Measurements from ENCODE around the gene CGA. TPM values are rescaled to one million over a fixed set of nuclear protein-coding genes. Genes with fewer than 3 reads are reported as not detected.

Gene CGA
- total and polyA plus RNA-seq, 8 donors: not detected

DNA sequence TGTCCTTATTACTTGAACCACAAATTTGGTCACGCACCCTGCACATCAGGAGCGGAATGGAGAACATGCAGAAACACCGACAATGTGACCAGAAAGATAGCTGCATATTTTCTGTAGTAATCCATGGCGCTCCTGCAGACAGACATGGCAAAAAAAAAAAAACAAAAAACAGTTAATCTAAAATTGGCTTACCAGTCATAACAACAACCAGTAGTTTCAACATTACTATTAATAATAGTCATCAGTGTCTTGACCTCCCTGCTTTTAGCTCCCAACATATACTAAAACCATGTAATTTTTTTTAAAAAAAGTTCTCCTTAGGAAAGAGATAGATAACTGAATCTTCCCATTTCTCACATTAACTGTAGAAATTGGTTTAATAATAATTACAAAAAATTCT is 6.8 kb downstream of the CGA start:
- TF ChIP-seq, protein P1, sequence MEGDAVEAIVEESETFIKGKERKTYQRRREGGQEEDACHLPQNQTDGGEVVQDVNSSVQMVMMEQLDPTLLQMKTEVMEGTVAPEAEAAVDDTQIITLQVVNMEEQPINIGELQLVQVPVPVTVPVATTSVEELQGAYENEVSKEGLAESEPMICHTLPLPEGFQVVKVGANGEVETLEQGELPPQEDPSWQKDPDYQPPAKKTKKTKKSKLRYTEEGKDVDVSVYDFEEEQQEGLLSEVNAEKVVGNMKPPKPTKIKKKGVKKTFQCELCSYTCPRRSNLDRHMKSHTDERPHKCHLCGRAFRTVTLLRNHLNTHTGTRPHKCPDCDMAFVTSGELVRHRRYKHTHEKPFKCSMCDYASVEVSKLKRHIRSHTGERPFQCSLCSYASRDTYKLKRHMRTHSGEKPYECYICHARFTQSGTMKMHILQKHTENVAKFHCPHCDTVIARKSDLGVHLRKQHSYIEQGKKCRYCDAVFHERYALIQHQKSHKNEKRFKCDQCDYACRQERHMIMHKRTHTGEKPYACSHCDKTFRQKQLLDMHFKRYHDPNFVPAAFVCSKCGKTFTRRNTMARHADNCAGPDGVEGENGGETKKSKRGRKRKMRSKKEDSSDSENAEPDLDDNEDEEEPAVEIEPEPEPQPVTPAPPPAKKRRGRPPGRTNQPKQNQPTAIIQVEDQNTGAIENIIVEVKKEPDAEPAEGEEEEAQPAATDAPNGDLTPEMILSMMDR (IDR thresholded peaks at IDR 0.05): no peak
- no peak for TF ChIP-seq POLR2AphosphoS5 (IDR thresholded peaks at IDR 0.05)
- Histone ChIP-seq H3K4me1 (no peaks in the 10 kb centered on the region), H3K27ac (no peak overlapping the region), H3K9me3 (no peaks in the 10 kb centered on the region), H3K36me3 (no peaks in the 10 kb centered on the region), H3K27me3 (no peaks in the 10 kb centered on the region), H3K4me3 (no peak overlapping the region)
- intact Hi-C loops (cut with DNase I; ENCODE audit: low total_unique reads): no loop called here
- no peak for DNase-seq
- WGBS, 5 donors: 82 to 96% (median 88%) methylated on average over 4 of the region's 4 CpGs

DNA sequence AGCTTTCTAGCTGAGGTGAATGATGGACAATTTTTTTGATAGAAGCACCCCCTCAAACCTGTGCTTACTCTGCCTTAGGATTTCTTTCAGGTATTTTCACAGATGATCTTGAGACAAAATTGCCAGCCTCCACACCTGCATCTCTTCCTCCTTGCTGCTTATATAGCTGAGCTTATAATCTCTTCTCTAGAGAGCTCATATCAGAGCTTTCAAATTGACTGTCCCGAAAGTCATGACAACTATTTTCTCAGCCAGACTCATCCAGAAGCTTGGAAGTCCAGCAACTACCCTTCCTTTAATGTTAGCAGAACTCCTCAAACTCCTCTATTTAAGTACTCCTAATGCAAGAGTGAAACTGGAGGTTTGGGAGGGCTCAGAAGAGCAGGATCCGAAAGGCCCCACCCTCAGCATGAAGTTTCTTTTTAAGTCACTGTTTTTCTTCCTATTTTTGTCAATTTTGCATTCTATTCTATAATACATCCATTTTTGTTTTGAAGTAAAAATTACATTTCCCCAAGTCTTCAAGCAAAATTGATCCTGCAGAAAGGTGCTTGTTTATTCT is 12.7 kb downstream of the CGA start:
- no peak for DNase-seq
- H3K36me3 ChIP-seq: no peaks in the 10 kb centered on the region
- no peak overlapping the region for H3K4me3 ChIP-seq
- WGBS, 5 donors: 77 to 84% (median 83%) methylated on average over 2 of the region's 2 CpGs
- no peaks in the 10 kb centered on the region for H3K4me1 ChIP-seq
- intact Hi-C loops (cut with DNase I; ENCODE audit: low total_unique reads): no loop called here
- TF ChIP-seq EP300 (IDR thresholded peaks at IDR 0.05): no peak
- no peak for TF ChIP-seq POLR2AphosphoS5 (IDR thresholded peaks at IDR 0.05)
- no peak for TF ChIP-seq POLR2A (IDR thresholded peaks at IDR 0.05)
- TF ChIP-seq, protein P1 (IDR thresholded peaks at IDR 0.05): no peak
- no peaks in the 10 kb centered on the region for H3K27me3 ChIP-seq
- no peak overlapping the region for H3K27ac ChIP-seq
- no peaks in the 10 kb centered on the region for H3K9me3 ChIP-seq

DNA sequence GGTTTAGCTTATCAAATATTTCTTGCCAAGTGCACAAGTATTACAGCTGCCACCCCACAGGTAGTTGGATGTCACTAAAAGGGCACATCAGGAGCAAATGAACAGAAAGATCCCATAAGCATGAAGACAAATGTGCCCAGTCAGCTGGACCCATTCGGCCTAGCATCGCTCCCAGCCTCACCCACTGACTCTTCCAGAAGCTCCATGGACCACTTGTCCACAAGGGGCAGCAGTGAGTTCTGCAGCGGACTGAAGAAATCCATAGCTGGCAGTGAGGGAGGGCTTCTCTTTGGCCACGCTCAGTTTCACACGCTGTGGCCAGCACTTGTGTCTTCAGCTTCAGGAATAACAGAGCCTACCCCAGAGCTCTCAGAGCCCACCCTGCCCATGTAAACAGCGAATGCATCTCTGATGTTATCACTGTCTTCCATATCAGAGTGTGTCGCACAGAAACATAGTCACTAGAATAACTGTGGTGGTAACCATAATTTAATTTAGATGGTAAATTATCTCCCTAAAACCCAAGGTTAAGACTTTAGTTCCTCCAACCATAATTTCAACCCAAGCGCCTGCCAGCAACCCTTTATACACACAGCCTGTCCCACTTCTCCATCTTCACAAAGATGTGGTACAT is 15.8 kb downstream of the CGA start:
- Histone ChIP-seq H3K27ac (no peak overlapping the region), H3K9me3 (no peaks in the 10 kb centered on the region), H3K4me1 (peaks cover 0 to 5% (median 2%) of the 10 kb centered on the region in 4 donors), H3K27me3 (no peaks in the 10 kb centered on the region), H3K4me3 (no peak overlapping the region), H3K36me3 (no peaks in the 10 kb centered on the region)
- TF ChIP-seq, protein P1 (IDR thresholded peaks at IDR 0.05): peak in 5 of 7 experiments; percentile 36 to 84 (median 62)
- TF ChIP-seq EP300 (IDR thresholded peaks at IDR 0.05): no peak
- WGBS, 5 donors: 40 to 48% (median 41%) methylated on average over 6 to 8 of the region's 8 CpGs
- intact Hi-C loops (cut with DNase I; ENCODE audit: low total_unique reads): no loop called here
- DNase-seq: peak; percentile 63 to 87

DNA sequence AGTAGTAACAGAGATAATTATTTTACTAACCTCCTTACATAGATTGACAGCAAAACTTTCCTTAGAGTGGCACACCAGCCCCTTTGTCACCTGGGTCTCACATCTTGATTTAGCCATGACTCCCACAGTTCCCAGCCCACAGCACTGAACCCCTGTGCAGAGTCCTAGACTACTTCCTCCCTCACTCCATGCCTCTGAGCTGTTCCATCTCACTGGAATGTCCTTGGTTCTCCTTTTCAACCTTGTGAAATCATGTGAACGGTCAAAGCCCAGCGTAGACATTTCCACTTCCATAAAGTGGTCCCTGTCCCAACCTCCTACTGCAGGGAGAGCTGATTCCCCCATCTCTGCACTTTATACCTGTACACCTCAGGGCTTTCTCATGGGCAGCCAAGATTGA is 19.7 kb downstream of the CGA start:
- 49 to 92% (median 80%) methylated on average over 2 of the region's 2 CpGs for WGBS, 5 donors
- Histone ChIP-seq H3K4me1 (peaks cover 0 to 5% (median 2%) of the 10 kb centered on the region in 4 donors), H3K9me3 (no peaks in the 10 kb centered on the region), H3K36me3 (no peaks in the 10 kb centered on the region), H3K27me3 (no peaks in the 10 kb centered on the region), H3K27ac (no peak overlapping the region), H3K4me3 (no peak overlapping the region)
- TF ChIP-seq EP300 (IDR thresholded peaks at IDR 0.05) (no peak), POLR2AphosphoS5 (IDR thresholded peaks at IDR 0.05) (no peak), POLR2A (IDR thresholded peaks at IDR 0.05) (no peak)
- TF ChIP-seq, protein P1 (IDR thresholded peaks at IDR 0.05): no peak
- DNase-seq: no peak
- intact Hi-C loops (cut with DNase I; ENCODE audit: low total_unique reads): no loop called here
